Bronchial epithelial cell (primary cell): Measurements from ENCODE around the gene ORC1. TPM values are rescaled to one million over a fixed set of nuclear protein-coding genes. Genes with fewer than 3 reads are reported as not detected.

Experiments
- DNase-seq: peaks from one replicate; pipeline ENCODE4 v3.0.0-alpha.2; 2010; ENCODE audit warnings: low read depth
- FAIRE-seq: peaks from 2 replicates; lab custom pipeline; 2011; peaks lifted over from hg19 to GRCh38; lab: Jason Lieb, UNC
- H3K27me3 ChIP-seq: 2 replicates; pipeline ENCODE4 v1.5.1; 2011; ENCODE audit warnings: low read length; ENCODE audit not compliant: control insufficient read depth, insufficient read depth
- H3K36me3 ChIP-seq: 2 replicates; pipeline ENCODE4 v1.5.1; 2011; ENCODE audit warnings: low read length; ENCODE audit not compliant: control insufficient read depth, insufficient read depth
- H3K4me3 ChIP-seq: 2 replicates; pipeline ENCODE4 v1.5.1; 2011; ENCODE audit warnings: mild to moderate bottlenecking, low read depth, low read length, control low read depth
- total RNA-seq: library from RNA; depleted of rRNA; stranded (reverse); fragments of >200 nt; gene quantifications from 2 replicates; pipeline ENCODE4 v1.2.1, GENCODE V29; 2014
- TF ChIP-seq, protein P1 (sequence below): IDR thresholded peaks from 2 replicates; pipeline ENCODE4 v1.5.1; 2011; ENCODE audit warnings: mild to moderate bottlenecking, moderate library complexity, low read length, control low read depth, inconsistent platforms; ENCODE audit not compliant: insufficient read depth, severe bottlenecking

The ORC1 gene
- total RNA-seq, 1 donor from 2014 or later, result 0.26 TPM

DNA sequence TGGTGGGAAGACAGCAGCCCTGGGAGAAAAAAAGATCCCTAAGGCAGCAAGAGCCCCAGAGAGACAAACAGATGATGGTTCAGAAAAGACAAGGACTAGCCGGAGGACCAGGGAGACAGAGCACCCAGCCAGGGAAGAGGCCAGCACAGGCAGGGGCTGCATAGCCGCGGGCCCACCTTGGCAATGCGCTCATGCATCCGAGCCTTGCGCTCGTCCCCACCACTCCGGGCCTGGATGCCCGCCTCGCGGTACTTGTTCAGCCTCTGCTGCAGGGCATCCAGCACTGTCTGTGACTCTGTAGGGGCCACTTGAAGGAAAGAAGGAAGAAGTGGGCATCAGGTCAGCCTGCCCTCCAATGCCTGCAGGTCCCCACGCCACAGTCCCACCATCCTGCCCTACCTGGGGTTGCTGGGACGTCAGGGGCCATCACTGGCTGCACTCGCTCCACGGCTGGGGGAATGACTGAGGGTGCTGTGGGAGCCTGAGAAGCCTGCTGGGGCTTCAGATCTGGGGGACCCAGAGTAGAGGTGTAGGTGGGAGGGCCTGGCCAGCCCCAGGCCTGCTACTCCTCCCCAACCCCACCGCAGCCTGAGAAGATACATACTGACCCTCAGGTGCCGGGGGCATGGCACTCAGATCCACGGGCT, 45.2 kb downstream of the ORC1 start:
- H3K36me3 ChIP-seq, result peaks cover 71% of the 10 kb centered on the region
- no peak overlapping the region for H3K4me3 ChIP-seq
- no peaks in the 10 kb centered on the region for H3K27me3 ChIP-seq
- FAIRE-seq, result no peak
- DNase-seq, result no peak
- TF ChIP-seq, protein P1, sequence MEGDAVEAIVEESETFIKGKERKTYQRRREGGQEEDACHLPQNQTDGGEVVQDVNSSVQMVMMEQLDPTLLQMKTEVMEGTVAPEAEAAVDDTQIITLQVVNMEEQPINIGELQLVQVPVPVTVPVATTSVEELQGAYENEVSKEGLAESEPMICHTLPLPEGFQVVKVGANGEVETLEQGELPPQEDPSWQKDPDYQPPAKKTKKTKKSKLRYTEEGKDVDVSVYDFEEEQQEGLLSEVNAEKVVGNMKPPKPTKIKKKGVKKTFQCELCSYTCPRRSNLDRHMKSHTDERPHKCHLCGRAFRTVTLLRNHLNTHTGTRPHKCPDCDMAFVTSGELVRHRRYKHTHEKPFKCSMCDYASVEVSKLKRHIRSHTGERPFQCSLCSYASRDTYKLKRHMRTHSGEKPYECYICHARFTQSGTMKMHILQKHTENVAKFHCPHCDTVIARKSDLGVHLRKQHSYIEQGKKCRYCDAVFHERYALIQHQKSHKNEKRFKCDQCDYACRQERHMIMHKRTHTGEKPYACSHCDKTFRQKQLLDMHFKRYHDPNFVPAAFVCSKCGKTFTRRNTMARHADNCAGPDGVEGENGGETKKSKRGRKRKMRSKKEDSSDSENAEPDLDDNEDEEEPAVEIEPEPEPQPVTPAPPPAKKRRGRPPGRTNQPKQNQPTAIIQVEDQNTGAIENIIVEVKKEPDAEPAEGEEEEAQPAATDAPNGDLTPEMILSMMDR, result no peak

DNA sequence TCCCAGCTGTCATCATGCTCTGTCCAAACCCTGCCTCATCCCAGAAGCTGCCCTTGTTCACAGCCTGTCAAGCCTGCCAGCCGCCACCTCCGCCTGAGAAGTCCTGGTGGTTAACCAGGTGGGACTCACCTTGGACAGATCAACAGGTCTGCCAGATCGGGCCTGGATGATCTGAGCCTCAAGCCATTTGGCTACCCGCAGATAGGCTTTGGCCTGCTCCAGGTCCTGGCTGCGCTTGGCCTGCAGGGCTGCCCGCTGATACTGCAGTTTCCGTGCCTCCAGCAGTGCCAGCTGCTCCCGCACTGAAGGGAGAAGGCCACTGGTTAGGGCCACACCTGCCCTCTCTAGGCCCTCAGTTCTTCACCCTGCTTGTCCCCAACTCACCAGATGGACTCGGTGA, 46.8 kb downstream of the ORC1 start:
- TF ChIP-seq, protein P1, result no peak
- no peak for DNase-seq
- H3K4me3 ChIP-seq, result no peak overlapping the region
- no peaks in the 10 kb centered on the region for H3K27me3 ChIP-seq
- peak; percentile 52 for FAIRE-seq
- H3K36me3 ChIP-seq, result peaks cover 73% of the 10 kb centered on the region

DNA sequence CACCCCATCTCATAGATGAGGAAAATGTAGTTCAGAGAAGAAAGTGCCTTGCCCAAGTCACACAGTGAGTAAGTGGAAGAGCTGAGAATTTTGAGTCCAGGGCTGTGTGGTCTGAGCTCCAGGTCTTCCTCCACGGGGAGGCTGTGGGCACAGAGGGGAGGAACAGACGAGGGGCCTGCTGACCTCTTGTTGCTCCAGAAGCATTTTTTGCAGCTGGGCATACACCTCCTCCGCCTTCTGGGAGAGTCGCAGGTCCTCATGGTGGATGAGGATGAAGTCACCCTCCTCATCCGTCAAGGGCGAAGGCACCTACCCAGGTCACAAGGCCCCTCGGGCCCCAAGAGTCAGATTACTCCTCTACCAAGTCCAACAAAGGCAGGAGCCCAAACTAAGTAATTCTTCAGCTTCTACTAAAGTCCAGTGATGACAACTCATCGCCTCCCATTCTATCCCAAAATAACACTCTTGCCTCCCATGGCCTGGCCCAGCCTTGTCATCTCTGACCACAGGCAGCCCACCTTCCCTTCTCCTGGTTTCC, 47.3 kb downstream of the ORC1 start:
- Histone ChIP-seq H3K4me3 (no peak overlapping the region), H3K36me3 (peaks cover 69% of the 10 kb centered on the region), H3K27me3 (no peaks in the 10 kb centered on the region)
- FAIRE-seq, result no peak
- no peak for DNase-seq
- TF ChIP-seq, protein P1, result no peak

DNA sequence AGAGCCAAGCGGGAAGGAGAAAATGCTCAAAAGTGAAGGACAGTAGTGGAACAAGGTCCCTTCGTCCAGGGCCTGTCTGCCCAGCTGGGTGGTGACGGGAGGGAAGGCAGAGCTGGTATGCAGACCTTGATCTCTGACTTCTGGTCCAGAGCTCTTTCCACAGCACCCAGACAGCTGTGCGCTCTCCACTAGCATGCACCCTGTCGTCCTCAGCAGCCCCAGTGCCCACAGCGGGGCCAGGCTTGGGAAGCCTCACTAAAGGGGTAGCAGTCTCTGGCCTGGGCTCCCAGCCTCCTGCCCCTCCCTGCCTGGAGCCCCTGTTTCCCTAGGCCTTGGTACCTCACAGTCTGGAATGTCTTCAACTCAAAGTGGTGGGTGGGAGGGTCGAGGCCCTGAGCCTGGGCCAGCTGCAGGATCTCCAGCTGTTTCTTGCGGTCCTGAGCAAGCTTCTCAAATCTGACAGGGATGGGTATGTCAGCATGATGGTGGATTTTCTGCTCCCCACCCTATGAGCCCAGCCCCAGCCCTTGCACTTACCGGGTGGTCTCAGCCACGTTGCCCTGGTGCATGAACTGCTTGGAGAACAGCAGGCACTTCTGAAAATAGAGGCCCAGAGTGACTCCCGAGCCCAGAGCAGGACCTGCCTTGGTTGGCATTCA, 48.2 kb downstream of the ORC1 start:
- no peaks in the 10 kb centered on the region for H3K27me3 ChIP-seq
- H3K36me3 ChIP-seq, result peaks cover 62% of the 10 kb centered on the region
- FAIRE-seq, result peak; percentile 93
- no peak overlapping the region for H3K4me3 ChIP-seq
- DNase-seq, result no peak
- TF ChIP-seq, protein P1, result no peak

DNA sequence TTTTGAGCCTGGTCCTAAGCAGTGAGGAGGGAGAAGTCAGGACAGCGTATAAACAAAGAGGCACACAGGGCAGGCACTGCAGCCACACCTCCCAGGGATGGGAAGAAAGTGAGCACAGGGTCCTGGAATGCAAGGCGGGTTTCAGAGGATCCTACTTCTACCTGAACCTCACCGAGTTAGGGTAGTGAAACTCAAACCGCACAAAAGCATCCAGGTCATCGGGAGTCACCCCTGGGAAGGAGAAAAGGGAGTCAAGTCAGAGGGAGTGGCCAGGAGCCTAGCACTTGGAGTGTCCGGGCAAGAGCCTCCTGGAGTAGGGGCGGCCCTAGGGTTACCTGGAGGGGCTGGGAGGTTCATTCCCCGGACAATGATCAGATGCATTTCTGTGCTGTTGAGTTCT, 48.8 kb downstream of the ORC1 start:
- Histone ChIP-seq H3K36me3 (peaks cover 57% of the 10 kb centered on the region), H3K4me3 (no peak overlapping the region), H3K27me3 (no peaks in the 10 kb centered on the region)
- TF ChIP-seq, protein P1, result no peak
- DNase-seq (no peak), FAIRE-seq (peak; percentile 47)
